Transverse colon (tissue), 4 donors: Measurements from ENCODE around the gene SGSH.

Experiments used
- EP300 ChIP-seq: sonication (generic); formaldehyde crosslinking; IDR thresholded peaks from one replicate; pipeline ENCODE4 v1.6.1; 2017; ENCODE audit warnings: antibody characterized with exemption, low read depth
- POLR2A ChIP-seq: fragments of 450-650 bp; IDR thresholded peaks from one replicate; pipeline ENCODE4 v1.6.1; 2016; ENCODE audit warnings: antibody characterized with exemption, mild to moderate bottlenecking, moderate library complexity
- POLR2AphosphoS5 ChIP-seq, 3 donors: sonication (generic); formaldehyde crosslinking; IDR thresholded peaks; one replicate each; pipeline ENCODE4 v1.6.1; 2016; ENCODE audit warnings: antibody characterized with exemption in 3 of 3
- TF ChIP-seq, protein P1 (sequence below), 5 experiments: fragments of 200-600 bp in 3 of 5; fragments of 450-650 bp in 2 of 5; sonication (generic) in 3 of 5; IDR thresholded peaks; 1 replicate in 2 of 5; 2 replicates in 3 of 5; pipeline ENCODE4 v1.5.1; 2016 to 2017; ENCODE audit warnings: antibody characterized with exemption in 5 of 5, inconsistent platforms in 3 of 5, mild to moderate bottlenecking in 2 of 5, moderate library complexity in 1 of 5

DNA sequence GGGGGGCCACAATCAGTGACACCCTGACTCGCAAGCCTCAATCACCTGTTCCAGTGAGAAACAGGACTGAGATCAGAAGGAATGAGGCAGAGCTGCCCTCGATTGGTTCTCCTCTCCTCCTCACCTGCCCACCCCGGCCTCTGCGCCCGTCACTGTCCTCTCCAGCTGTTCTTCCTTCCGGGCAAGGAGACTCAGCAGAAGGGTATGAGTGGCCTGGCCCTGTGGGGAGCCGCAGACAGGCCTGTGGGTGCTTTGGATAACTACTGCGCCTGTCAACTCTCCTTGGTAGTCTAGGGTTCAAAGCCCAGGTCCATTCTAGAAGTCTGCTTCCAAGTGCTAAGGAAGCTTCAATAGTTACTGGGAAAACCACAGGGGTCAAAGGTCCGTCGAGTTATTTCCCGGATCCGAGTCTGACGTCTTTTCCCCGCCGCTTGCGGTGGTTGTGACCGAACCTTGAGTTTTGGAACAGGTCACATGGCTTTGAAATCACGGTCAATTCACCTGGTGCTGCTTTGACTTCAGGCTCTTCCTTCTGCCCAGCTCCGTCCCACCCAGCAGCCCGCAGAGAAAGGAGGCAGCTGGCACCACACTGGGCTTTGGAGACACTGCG is 42.0 kb downstream of the SGSH start:
- TF ChIP-seq, protein P1, sequence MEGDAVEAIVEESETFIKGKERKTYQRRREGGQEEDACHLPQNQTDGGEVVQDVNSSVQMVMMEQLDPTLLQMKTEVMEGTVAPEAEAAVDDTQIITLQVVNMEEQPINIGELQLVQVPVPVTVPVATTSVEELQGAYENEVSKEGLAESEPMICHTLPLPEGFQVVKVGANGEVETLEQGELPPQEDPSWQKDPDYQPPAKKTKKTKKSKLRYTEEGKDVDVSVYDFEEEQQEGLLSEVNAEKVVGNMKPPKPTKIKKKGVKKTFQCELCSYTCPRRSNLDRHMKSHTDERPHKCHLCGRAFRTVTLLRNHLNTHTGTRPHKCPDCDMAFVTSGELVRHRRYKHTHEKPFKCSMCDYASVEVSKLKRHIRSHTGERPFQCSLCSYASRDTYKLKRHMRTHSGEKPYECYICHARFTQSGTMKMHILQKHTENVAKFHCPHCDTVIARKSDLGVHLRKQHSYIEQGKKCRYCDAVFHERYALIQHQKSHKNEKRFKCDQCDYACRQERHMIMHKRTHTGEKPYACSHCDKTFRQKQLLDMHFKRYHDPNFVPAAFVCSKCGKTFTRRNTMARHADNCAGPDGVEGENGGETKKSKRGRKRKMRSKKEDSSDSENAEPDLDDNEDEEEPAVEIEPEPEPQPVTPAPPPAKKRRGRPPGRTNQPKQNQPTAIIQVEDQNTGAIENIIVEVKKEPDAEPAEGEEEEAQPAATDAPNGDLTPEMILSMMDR (IDR thresholded peaks at IDR 0.05) = no peak
- TF ChIP-seq POLR2A (no peak), POLR2AphosphoS5 (IDR thresholded peaks at IDR 0.05) (no peak), EP300 (no peak)
